ENCODE results near the gene ZNF618. TPM values are rescaled to one million over a fixed set of nuclear protein-coding genes. Genes with fewer than 3 reads are reported as not detected.

The ZNF618 gene
- total RNA-seq, 1 experiment from 2014 or later = 29.4 TPM

- peaks cover 33% of the 10 kb centered on the region for H3K9me3 ChIP-seq (ENCODE audit: low read depth, low read length, poor library complexity, severe bottlenecking)
- H3K4me3 ChIP-seq (ENCODE audit: low read depth, low read length, poor library complexity, severe bottlenecking) = no peak overlapping the region
- H3K27me3 ChIP-seq (replicated peaks; ENCODE audit: insufficient read depth, low read depth, low read length, poor library complexity) = no peaks in the 10 kb centered on the region
- H3K4me1 ChIP-seq (ENCODE audit: insufficient read depth, low read length, poor library complexity, severe bottlenecking) = peaks cover 6% of the 10 kb centered on the region
- no peak for DNase-seq (ENCODE audit: low spot score)
- TF ChIP-seq EZH2 (IDR thresholded peaks at IDR 0.05; ENCODE audit: borderline replicate concordance, low read depth, low read length, poor library complexity, severe bottlenecking) = no peak
- TF ChIP-seq CTCF (conservative IDR thresholded peaks at IDR 0.05; ENCODE audit: low read depth, low read length) = no peak
- H3K36me3 ChIP-seq (ENCODE audit: insufficient read depth, low read length, poor library complexity, severe bottlenecking) = no peaks in the 10 kb centered on the region
- H3K27ac ChIP-seq (ENCODE audit: low read depth, low read length, poor library complexity, severe bottlenecking) = no peak overlapping the region
- intact Hi-C loops (cut with micrococcal nuclease; ENCODE audit: unreplicated experiment) = no loop called here
- POLR2A ChIA-PET (ENCODE audit: low non-redundant PET) = no interaction called here
- CTCF ChIA-PET = no interaction called here
- no TSS peak for BruUV-seq (replicated peaks)
Observed at GRCh38 chr9:113928269-113928668, 52.2 kb downstream of the ZNF618 start.

- H3K36me3 ChIP-seq (ENCODE audit: insufficient read depth, low read length, poor library complexity, severe bottlenecking) = no peaks in the 10 kb centered on the region
- no TSS peak for BruUV-seq (replicated peaks)
- TF ChIP-seq EZH2 (IDR thresholded peaks at IDR 0.05; ENCODE audit: borderline replicate concordance, low read depth, low read length, poor library complexity, severe bottlenecking) (no peak), CTCF (conservative IDR thresholded peaks at IDR 0.05; ENCODE audit: low read depth, low read length) (no peak)
- DNase-seq (ENCODE audit: low spot score) = no peak
- intact Hi-C loops (cut with micrococcal nuclease; ENCODE audit: unreplicated experiment) = no loop called here
- POLR2A ChIA-PET (ENCODE audit: low non-redundant PET) = no interaction called here
- H3K27ac ChIP-seq (ENCODE audit: low read depth, low read length, poor library complexity, severe bottlenecking) = no peak overlapping the region
- CTCF ChIA-PET = no interaction called here
- no peaks in the 10 kb centered on the region for H3K27me3 ChIP-seq (replicated peaks; ENCODE audit: insufficient read depth, low read depth, low read length, poor library complexity)
- no peak overlapping the region for H3K4me3 ChIP-seq (ENCODE audit: low read depth, low read length, poor library complexity, severe bottlenecking)
- peaks cover 29% of the 10 kb centered on the region for H3K9me3 ChIP-seq (ENCODE audit: low read depth, low read length, poor library complexity, severe bottlenecking)
- H3K4me1 ChIP-seq (ENCODE audit: insufficient read depth, low read length, poor library complexity, severe bottlenecking) = peaks cover 6% of the 10 kb centered on the region
Observed at GRCh38 chr9:113929634-113930389, 53.7 kb downstream of the ZNF618 start.

GRCh38 chr9:113930390-113930783 is 54.3 kb downstream of the ZNF618 start:
- Histone ChIP-seq H3K4me1 (ENCODE audit: insufficient read depth, low read length, poor library complexity, severe bottlenecking) (peaks cover 6% of the 10 kb centered on the region), H3K27me3 (replicated peaks; ENCODE audit: insufficient read depth, low read depth, low read length, poor library complexity) (no peaks in the 10 kb centered on the region), H3K4me3 (ENCODE audit: low read depth, low read length, poor library complexity, severe bottlenecking) (no peak overlapping the region), H3K27ac (ENCODE audit: low read depth, low read length, poor library complexity, severe bottlenecking) (no peak overlapping the region), H3K9me3 (ENCODE audit: low read depth, low read length, poor library complexity, severe bottlenecking) (peaks cover 23% of the 10 kb centered on the region), H3K36me3 (ENCODE audit: insufficient read depth, low read length, poor library complexity, severe bottlenecking) (no peaks in the 10 kb centered on the region)
- no peak for TF ChIP-seq EZH2 (IDR thresholded peaks at IDR 0.05; ENCODE audit: borderline replicate concordance, low read depth, low read length, poor library complexity, severe bottlenecking)
- TF ChIP-seq CTCF (conservative IDR thresholded peaks at IDR 0.05; ENCODE audit: low read depth, low read length) = no peak
- intact Hi-C loops (cut with micrococcal nuclease; ENCODE audit: unreplicated experiment) = no loop called here
- no TSS peak for BruUV-seq (replicated peaks)
- ChIA-PET POLR2A (ENCODE audit: low non-redundant PET) (no interaction called here), CTCF (no interaction called here)
- DNase-seq (ENCODE audit: low spot score) = peak; percentile 12

Data from A673 (cell line).